OCI-LY3 (cell line): ENCODE measurements around the gene CCNG2.

Experiments used
- EZH2phosphoT487 ChIP-seq: fragments of 200-600 bp; shearing (Covaris generic); IDR thresholded peaks from 2 replicates; pipeline ENCODE4 v1.6.1; 2018; ENCODE audit warnings: antibody characterized with exemption, mixed run types, low read depth
- TF ChIP-seq, protein P1 (sequence below): fragments of 200-600, 300-600 bp; sonication (generic); IDR thresholded peaks from 2 replicates; pipeline ENCODE4 v1.5.1; 2014; ENCODE audit warnings: antibody characterized with exemption, low read length, low read depth

- TF ChIP-seq, protein P1, sequence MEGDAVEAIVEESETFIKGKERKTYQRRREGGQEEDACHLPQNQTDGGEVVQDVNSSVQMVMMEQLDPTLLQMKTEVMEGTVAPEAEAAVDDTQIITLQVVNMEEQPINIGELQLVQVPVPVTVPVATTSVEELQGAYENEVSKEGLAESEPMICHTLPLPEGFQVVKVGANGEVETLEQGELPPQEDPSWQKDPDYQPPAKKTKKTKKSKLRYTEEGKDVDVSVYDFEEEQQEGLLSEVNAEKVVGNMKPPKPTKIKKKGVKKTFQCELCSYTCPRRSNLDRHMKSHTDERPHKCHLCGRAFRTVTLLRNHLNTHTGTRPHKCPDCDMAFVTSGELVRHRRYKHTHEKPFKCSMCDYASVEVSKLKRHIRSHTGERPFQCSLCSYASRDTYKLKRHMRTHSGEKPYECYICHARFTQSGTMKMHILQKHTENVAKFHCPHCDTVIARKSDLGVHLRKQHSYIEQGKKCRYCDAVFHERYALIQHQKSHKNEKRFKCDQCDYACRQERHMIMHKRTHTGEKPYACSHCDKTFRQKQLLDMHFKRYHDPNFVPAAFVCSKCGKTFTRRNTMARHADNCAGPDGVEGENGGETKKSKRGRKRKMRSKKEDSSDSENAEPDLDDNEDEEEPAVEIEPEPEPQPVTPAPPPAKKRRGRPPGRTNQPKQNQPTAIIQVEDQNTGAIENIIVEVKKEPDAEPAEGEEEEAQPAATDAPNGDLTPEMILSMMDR: no peak
- TF ChIP-seq EZH2phosphoT487: no peak
Measured at GRCh38 chr4:77127215-77127614, 29.8 kb upstream of the CCNG2 start.
